K562 (cell line): Measurements from ENCODE around the gene STING1. TPM values are rescaled to one million over a fixed set of nuclear protein-coding genes. Genes with fewer than 3 reads are reported as not detected.

Source experiments
- BRCA1 ChIP-seq, 2 experiments: fragments of 450-650 bp in 1 of 2; sonication (generic) in 1 of 2; formaldehyde crosslinking in 1 of 2; IDR thresholded peaks; 2 replicates each; pipeline versions ENCODE4 v1.5.0 to v1.6.1; 2017 to 2020; ENCODE audit warnings: mild to moderate bottlenecking in 1 of 2, missing genetic modification reagents in 1 of 2
- ETV1 ChIP-seq: fragments of 450-650 bp; conservative IDR thresholded peaks from 2 replicates; pipeline ENCODE4 v1.6.1; 2016; ENCODE audit warnings: missing genetic modification characterization, control low read depth, low read depth, missing compliant biosample characterization
- ETV6 ChIP-seq, 3 experiments: fragments of 150-350 bp in 1 of 3; sonication (generic) in 1 of 3; formaldehyde crosslinking in 1 of 3; IDR thresholded peaks; 2 replicates each; pipeline versions ENCODE4 v1.6.1 to v1.8.0; 2014 to 2022; ENCODE audit warnings: borderline replicate concordance in 2 of 3, low read depth in 2 of 3, antibody characterized with exemption in 1 of 3, low read length in 1 of 3, mild to moderate bottlenecking in 1 of 3, missing genetic modification reagents in 1 of 3
- JUND ChIP-seq, 2 experiments: IDR thresholded peaks; 2 replicates in 1 of 2; 3 replicates in 1 of 2; pipeline ENCODE4 v1.6.1; 2011; ENCODE audit warnings: borderline replicate concordance in 2 of 2, low read depth in 2 of 2, low read length in 2 of 2, improper control_type of control experiment in 1 of 2, missing biosample characterization in 1 of 2, missing genetic modification characterization in 1 of 2, missing genetic modification reagents in 1 of 2
- TAF9B ChIP-seq: fragments of 450-650 bp; IDR thresholded peaks from 2 replicates; pipeline ENCODE4 v1.6.1; 2018; ENCODE audit warnings: mild to moderate bottlenecking; ENCODE audit not compliant: partially characterized antibody
- ZNF197 ChIP-seq: fragments of 200-800 bp; sonication (Bioruptor generic); IDR thresholded peaks from 2 replicates; pipeline ENCODE4 v1.6.1; 2016; ENCODE audit warnings: low read depth, missing genetic modification characterization, missing compliant biosample characterization
- polyA plus RNA-seq, 8 experiments: library from polyadenylated mRNA; depleted of rRNA in 4 of 8; stranded (reverse) in 5 of 8; unstranded in 3 of 8; fragments of >200 nt; fragmentation: Nextera tagmentation in 2 of 8; fragmentation: Illumina TruSeq in 1 of 8; extraction: Ambion mirVana in 2 of 8; extraction: Trizol in 1 of 8; gene quantifications; 2 replicates each; pipeline versions ENCODE4 v1.2.1 to v1.2.3, GENCODE V29; 2011 to 2014; ENCODE audit warnings: inconsistent platforms in 1 of 8, missing spikeins in 1 of 8
- total RNA-seq, 7 experiments: library from RNA; depleted of rRNA in 6 of 7; stranded (reverse); fragments of >200 nt in 6 of 7; fragmentation: Illumina TruSeq in 2 of 7; extraction: Trizol in 2 of 7; gene quantifications; 2 replicates each; pipeline versions ENCODE4 v1.2.1 to v1.2.3, GENCODE V29; 2011 to 2021; ENCODE audit warnings: low replicate concordance in 1 of 7
- TF ChIP-seq, protein P1 (sequence below): fragments of 200-600 bp; sonication (generic); IDR thresholded peaks from one replicate; pipeline ENCODE4 v1.6.1; 2012; ENCODE audit warnings: mild to moderate bottlenecking, low read depth, low read length, inconsistent platforms
- TF ChIP-seq, protein P2 (sequence below): fragments of 250-450 bp; sonication (Bioruptor Pico); IDR thresholded peaks from 2 replicates; pipeline ENCODE4 v1.9.0; 2021; ENCODE audit warnings: mild to moderate bottlenecking, inconsistent platforms

Gene STING1
- total and polyA plus RNA-seq, 9 of the 15 experiments (the other 6 are each of a cell fraction or from before 2014, with no cell fraction given), result 20.8 to 69.1 (median 44.7) TPM

DNA sequence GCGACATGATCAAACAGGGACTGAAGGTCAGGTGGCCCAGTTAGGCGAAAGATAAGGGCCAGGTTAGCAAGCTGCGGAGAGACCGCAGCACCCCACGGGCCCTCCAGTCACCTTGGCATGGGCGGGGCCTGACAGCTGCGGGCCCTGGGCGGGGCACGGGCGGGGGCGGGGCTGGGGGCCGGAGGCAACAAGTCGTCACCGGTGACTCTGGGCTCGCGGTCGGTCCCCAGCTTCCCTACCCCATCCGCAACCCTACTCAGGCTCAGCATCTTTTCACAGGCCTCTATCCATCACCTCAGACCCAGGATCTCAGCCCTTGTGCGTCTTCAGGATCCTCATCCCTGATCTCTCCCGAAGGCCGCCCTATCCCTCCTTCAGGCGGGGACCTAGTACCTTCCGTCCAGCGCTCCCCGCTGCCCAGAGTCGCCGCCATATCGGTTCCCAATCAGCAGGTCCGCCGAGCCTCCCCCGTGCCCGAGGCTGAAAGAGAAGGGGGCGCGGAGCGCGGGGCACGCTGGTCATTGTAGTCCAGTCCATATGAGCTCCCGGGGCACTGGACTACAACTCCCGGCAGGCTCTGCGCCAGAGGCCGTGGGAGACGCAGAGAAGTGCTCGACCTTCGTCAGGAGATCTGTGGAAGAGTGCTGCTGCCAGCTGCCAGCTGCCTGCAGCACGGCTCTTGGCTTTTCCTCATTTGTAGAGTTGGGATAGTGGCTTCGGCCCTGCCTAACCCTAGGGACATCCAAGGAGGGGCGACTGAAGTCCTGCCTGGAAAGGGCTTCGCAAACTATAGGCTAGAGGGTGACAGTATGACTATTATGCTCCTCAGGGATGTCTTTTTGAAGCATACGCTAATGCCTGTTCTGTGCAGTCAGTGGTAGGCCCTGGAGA, 43.3 kb downstream of the STING1 start, which contains the start of gene DNAJC18 (continued):
- TF ChIP-seq, protein P1, sequence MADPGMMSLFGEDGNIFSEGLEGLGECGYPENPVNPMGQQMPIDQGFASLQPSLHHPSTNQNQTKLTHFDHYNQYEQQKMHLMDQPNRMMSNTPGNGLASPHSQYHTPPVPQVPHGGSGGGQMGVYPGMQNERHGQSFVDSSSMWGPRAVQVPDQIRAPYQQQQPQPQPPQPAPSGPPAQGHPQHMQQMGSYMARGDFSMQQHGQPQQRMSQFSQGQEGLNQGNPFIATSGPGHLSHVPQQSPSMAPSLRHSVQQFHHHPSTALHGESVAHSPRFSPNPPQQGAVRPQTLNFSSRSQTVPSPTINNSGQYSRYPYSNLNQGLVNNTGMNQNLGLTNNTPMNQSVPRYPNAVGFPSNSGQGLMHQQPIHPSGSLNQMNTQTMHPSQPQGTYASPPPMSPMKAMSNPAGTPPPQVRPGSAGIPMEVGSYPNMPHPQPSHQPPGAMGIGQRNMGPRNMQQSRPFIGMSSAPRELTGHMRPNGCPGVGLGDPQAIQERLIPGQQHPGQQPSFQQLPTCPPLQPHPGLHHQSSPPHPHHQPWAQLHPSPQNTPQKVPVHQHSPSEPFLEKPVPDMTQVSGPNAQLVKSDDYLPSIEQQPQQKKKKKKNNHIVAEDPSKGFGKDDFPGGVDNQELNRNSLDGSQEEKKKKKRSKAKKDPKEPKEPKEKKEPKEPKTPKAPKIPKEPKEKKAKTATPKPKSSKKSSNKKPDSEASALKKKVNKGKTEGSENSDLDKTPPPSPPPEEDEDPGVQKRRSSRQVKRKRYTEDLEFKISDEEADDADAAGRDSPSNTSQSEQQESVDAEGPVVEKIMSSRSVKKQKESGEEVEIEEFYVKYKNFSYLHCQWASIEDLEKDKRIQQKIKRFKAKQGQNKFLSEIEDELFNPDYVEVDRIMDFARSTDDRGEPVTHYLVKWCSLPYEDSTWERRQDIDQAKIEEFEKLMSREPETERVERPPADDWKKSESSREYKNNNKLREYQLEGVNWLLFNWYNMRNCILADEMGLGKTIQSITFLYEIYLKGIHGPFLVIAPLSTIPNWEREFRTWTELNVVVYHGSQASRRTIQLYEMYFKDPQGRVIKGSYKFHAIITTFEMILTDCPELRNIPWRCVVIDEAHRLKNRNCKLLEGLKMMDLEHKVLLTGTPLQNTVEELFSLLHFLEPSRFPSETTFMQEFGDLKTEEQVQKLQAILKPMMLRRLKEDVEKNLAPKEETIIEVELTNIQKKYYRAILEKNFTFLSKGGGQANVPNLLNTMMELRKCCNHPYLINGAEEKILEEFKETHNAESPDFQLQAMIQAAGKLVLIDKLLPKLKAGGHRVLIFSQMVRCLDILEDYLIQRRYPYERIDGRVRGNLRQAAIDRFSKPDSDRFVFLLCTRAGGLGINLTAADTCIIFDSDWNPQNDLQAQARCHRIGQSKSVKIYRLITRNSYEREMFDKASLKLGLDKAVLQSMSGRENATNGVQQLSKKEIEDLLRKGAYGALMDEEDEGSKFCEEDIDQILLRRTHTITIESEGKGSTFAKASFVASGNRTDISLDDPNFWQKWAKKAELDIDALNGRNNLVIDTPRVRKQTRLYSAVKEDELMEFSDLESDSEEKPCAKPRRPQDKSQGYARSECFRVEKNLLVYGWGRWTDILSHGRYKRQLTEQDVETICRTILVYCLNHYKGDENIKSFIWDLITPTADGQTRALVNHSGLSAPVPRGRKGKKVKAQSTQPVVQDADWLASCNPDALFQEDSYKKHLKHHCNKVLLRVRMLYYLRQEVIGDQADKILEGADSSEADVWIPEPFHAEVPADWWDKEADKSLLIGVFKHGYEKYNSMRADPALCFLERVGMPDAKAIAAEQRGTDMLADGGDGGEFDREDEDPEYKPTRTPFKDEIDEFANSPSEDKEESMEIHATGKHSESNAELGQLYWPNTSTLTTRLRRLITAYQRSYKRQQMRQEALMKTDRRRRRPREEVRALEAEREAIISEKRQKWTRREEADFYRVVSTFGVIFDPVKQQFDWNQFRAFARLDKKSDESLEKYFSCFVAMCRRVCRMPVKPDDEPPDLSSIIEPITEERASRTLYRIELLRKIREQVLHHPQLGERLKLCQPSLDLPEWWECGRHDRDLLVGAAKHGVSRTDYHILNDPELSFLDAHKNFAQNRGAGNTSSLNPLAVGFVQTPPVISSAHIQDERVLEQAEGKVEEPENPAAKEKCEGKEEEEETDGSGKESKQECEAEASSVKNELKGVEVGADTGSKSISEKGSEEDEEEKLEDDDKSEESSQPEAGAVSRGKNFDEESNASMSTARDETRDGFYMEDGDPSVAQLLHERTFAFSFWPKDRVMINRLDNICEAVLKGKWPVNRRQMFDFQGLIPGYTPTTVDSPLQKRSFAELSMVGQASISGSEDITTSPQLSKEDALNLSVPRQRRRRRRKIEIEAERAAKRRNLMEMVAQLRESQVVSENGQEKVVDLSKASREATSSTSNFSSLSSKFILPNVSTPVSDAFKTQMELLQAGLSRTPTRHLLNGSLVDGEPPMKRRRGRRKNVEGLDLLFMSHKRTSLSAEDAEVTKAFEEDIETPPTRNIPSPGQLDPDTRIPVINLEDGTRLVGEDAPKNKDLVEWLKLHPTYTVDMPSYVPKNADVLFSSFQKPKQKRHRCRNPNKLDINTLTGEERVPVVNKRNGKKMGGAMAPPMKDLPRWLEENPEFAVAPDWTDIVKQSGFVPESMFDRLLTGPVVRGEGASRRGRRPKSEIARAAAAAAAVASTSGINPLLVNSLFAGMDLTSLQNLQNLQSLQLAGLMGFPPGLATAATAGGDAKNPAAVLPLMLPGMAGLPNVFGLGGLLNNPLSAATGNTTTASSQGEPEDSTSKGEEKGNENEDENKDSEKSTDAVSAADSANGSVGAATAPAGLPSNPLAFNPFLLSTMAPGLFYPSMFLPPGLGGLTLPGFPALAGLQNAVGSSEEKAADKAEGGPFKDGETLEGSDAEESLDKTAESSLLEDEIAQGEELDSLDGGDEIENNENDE, result no peak
- TF ChIP-seq ETV1 (tag) (no peak), TAF9B (no peak), ETV6 (IDR thresholded peaks at IDR 0.05; ENCODE audit: borderline replicate concordance in 1 of 2, low read depth in 2 of 2, low read length in 1 of 2) (no peak), ETV6 (CRISPR knock-in tag; IDR thresholded peaks at IDR 0.05; ENCODE audit: borderline replicate concordance) (no peak), JUND (IDR thresholded peaks at IDR 0.05; ENCODE audit: borderline replicate concordance, low read depth, low read length) (no peak), JUND (tag; IDR thresholded peaks at IDR 0.05; ENCODE audit: borderline replicate concordance, low read depth, low read length) (peak; percentile 26; the same call in 1 of the 3 replicates), ZNF197 (CRISPR knock-in tag) (no peak), BRCA1 (IDR thresholded peaks at IDR 0.05) (no peak), BRCA1 (CRISPR knock-in tag; IDR thresholded peaks at IDR 0.05) (no peak)
- TF ChIP-seq, protein P2, sequence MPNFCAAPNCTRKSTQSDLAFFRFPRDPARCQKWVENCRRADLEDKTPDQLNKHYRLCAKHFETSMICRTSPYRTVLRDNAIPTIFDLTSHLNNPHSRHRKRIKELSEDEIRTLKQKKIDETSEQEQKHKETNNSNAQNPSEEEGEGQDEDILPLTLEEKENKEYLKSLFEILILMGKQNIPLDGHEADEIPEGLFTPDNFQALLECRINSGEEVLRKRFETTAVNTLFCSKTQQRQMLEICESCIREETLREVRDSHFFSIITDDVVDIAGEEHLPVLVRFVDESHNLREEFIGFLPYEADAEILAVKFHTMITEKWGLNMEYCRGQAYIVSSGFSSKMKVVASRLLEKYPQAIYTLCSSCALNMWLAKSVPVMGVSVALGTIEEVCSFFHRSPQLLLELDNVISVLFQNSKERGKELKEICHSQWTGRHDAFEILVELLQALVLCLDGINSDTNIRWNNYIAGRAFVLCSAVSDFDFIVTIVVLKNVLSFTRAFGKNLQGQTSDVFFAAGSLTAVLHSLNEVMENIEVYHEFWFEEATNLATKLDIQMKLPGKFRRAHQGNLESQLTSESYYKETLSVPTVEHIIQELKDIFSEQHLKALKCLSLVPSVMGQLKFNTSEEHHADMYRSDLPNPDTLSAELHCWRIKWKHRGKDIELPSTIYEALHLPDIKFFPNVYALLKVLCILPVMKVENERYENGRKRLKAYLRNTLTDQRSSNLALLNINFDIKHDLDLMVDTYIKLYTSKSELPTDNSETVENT, result no peak
